ENCODE measurements around the gene MRPL20. TPM values are rescaled to one million over a fixed set of nuclear protein-coding genes. Genes with fewer than 3 reads are reported as not detected.
A peak's percentile ranks its signal among the peaks of the same experiment; 100 is the strongest.
"Not testable (repeated sequence)": the region's sequence is repeated elsewhere in the genome, so short reads cannot be mapped to it uniquely, and the experiment has no call there.

Gene MRPL20
- total RNA-seq, 1 donor from 2014 or later, result 127 TPM

- intact Hi-C loops (cut with DNase I), result loop anchor here (5.0 kb wide), 1 partner anchor 250 kb away; no protein-coding TSS in a partner anchor
- DNase-seq (ENCODE audit: low spot score), result no peak
Observed at GRCh38 chr1:1371746-1372711, 35.1 kb downstream of the MRPL20 start.

- no peak for DNase-seq (ENCODE audit: low spot score)
- intact Hi-C loops (cut with DNase I), result loop anchor here (5.0 kb wide), 1 partner anchor 249 kb away; no protein-coding TSS in a partner anchor
Observed at GRCh38 chr1:1371364-1371745, 35.7 kb downstream of the MRPL20 start.

DNA sequence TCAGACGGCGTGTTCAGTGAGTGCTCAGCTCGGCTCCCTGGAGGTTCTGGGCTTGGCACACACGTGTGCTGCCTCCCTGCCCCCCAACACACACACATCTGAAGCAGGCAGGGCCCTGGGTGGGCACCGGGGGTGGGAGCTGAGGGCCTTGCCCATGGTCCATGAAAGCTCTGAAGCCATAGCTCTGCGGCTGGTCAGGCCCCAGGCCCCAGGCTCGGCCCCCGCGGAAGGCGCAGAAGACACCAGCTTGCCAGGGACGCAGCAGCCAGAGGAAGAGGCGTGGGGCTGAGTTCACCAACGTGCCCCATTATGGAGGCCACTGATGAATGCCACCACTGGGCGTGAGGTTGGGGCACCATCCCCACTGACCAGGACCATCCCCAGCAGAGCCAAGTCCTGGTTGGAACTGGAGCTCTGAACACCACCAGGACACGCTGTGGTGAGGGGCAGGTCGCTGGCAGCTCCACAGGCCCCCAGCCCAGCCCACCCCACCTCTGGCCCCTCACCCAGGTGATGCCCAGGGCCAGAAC is 36.3 kb downstream of the MRPL20 start:
- intact Hi-C loops (cut with DNase I), result loop anchor here (5.0 kb wide), 1 partner anchor 249 kb away; no protein-coding TSS in a partner anchor
- DNase-seq (ENCODE audit: low spot score), result no peak

- intact Hi-C loops (cut with DNase I), result loop anchor here (5.0 kb wide), 1 partner anchor 248 kb away; no protein-coding TSS in a partner anchor
- not testable (repeated sequence) for DNase-seq (ENCODE audit: low spot score)
Observed at GRCh38 chr1:1370094-1370493, 37.0 kb downstream of the MRPL20 start.

- intact Hi-C loops (cut with DNase I), result no loop called here
- DNase-seq (ENCODE audit: low spot score), result no peak
Observed at GRCh38 chr1:1367315-1367714, 39.8 kb downstream of the MRPL20 start.

DNA sequence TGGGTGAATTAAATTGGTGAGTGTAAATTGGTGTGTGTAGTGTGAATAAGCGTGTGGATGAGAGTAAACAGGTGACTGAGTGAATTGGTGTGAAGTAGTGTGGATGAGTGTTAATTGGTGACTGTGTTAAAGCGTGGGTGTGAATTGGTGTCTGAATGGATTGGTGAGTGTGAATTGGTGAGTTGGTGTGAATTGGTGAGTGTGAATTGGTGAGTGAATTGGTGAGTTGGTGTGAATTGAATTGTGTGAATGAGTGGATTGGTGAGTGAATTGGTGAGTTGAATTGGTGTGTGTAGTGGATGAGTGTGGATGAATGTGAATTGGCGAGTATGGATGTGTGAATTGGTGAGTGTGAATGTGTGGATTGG is 40.4 kb downstream of the MRPL20 start:
- no peak for DNase-seq (ENCODE audit: low spot score)
- intact Hi-C loops (cut with DNase I), result no loop called here

DNA sequence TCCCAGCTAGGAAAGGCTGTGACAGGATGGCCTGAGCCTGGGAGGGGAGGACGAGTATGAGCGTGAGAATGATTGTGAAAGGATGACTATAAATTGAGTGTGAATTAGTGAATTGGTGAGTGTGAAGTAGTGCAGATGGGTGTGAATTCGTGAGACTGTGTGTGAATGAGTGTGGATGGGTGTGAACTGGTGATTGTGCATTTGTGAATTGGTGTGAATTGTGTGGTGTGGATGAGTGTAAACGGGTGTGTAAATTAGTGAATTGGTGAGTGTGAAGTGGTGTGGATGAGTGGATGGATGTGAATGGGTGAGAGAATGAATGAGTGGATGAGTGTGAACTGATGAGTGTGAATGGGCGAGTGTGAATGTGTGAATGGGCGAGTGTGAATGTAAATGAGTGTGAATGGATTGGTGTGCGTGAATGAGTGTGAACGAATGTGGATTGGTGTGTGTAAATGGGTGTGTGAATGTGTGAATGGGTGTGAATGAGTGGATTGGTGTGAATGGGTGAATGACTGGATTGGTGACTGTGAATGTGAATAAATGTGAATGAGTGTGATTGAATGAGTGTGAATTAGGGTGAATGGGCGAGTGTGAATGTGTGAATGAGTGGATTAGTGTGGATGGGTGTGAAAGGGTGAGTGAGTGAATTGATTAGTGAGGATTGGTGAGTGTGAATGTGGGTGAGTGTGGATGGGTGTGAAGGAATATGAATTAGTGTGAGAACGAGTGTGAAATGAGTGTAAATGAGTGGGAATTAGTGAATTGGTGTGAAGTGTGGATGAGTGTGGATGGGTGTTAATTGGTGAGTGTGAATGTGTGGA is 41.0 kb downstream of the MRPL20 start:
- DNase-seq (ENCODE audit: low spot score), result no peak
- intact Hi-C loops (cut with DNase I), result no loop called here

DNA sequence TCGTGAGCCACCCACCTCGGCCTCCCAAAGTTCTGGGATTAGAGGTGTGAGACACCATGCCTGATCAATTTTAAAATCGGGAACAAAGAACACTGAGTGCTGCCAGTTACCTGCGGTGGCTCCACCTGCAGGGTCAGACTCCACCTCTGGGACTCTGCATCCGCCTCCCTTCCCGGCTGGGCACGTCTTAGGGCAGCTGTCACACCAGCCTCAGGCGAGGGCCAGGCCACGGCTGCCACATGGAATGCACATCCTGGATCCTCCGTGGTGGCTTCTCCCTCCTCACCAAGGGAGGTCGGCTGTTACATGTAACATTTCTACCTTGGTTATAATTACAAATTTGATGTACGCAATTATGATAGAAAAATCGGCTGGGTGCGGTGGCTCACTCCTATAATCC is 42.8 kb downstream of the MRPL20 start:
- intact Hi-C loops (cut with DNase I), result no loop called here
- DNase-seq (ENCODE audit: low spot score), result no peak

GRCh38 chr1:1361982-1362423 is 45.1 kb downstream of the MRPL20 start:
- intact Hi-C loops (cut with DNase I), result no loop called here
- DNase-seq (ENCODE audit: low spot score), result no peak

- no peak for DNase-seq (ENCODE audit: low spot score)
- intact Hi-C loops (cut with DNase I), result no loop called here
Observed at GRCh38 chr1:1361233-1361981, 45.7 kb downstream of the MRPL20 start.

- peak; percentile 82 for DNase-seq (ENCODE audit: low spot score)
- intact Hi-C loops (cut with DNase I), result no loop called here
Observed at GRCh38 chr1:1360506-1361169, 46.5 kb downstream of the MRPL20 start.

DNA sequence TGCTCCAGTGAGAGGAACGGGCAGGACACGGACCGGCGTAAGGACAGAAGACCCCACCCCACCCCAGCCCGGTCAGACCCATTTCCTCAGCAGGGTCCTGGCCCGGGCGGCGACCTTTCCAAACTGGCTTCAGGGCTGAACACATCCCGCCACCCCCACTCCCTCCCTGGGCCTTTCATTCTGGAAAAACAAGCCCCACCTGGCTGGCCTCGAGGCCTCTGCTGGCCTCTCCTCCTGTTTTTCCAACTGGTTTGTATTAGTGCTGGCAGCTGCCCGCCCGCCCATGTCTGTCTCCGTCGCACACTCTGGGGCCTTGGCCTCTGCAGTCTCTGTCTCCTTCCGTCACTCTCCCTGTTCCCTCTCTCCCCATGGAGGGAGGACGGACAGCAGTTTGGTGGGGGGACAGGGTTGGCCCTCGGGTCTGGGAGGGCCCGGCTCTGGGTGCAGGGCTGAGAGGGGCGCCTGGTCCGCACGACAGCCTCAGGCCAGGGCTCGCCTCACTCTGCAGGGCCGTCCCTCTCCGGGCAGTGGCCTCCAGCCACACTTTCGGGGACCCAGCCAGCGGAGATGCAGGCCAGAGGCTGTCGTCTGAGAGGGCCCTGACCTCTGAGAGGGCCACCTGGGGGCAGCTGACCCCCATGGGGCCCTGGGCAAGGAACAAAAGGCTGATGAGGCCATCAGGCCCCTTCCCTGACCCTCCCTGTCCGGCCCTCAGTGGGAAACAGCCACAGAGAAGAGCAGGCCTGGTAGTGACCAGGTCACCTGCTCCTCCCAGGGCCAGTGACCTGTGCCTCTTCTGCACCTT is 47.2 kb downstream of the MRPL20 start:
- no peak for DNase-seq (ENCODE audit: low spot score)
- intact Hi-C loops (cut with DNase I), result loop anchor here (5.0 kb wide), 1 partner anchor 72 kb away; no protein-coding TSS in a partner anchor

- intact Hi-C loops (cut with DNase I), result loop anchor here (5.0 kb wide), 1 partner anchor 73 kb away; no protein-coding TSS in a partner anchor
- no peak for DNase-seq (ENCODE audit: low spot score)
Observed at GRCh38 chr1:1359308-1359663, 47.8 kb downstream of the MRPL20 start.

DNA sequence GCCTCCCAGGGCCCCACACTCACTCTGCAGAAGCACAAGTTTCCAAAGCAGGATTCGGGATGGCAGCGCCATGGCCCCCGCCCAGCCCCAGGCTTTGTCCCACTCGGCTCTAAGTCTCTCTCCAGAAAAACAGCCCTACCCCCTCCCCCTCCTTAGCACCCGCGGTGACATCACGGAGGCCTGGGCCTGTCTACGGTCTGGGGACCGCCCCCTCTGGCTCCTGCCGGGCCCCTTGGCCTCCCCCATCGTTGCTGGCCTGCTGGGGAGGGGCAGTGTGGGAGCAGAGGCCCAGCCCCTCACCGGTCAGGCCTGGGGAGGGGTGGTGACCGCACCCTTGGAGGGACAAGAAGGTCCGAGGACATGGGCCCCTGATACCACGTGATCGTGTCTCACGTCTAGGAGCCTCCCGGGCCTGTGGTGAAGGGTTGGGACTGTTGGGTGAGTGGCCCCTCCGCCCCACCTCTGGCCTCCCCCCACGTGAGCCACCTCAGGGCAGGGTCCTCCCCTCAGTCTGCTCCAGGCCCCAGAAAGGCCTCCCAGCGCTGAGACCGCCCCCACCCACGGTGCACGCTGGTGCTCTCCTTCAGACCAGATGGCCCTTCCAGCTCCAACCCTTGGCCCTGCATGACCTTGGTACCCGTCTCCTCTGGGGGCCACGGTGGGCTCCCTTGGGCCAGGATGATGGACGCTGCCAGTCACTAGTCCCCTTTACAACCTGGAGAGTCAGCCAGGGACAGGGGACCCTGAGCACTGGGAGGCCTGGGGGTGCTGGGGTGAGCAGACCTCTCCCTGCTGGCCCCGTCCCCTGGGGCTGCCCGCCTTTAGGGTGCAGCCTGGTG is 48.4 kb downstream of the MRPL20 start, which contains the start of gene MXRA8:
MXRA8 (minus strand) TSS at position 123 of the 839 bp plus-strand sequence; CDS start at position 72, 51 bp downstream.
- intact Hi-C loops (cut with DNase I), result loop anchor here (5.0 kb wide), 1 partner anchor 74 kb away; no protein-coding TSS in a partner anchor
- DNase-seq (ENCODE audit: low spot score), result no peak

DNA sequence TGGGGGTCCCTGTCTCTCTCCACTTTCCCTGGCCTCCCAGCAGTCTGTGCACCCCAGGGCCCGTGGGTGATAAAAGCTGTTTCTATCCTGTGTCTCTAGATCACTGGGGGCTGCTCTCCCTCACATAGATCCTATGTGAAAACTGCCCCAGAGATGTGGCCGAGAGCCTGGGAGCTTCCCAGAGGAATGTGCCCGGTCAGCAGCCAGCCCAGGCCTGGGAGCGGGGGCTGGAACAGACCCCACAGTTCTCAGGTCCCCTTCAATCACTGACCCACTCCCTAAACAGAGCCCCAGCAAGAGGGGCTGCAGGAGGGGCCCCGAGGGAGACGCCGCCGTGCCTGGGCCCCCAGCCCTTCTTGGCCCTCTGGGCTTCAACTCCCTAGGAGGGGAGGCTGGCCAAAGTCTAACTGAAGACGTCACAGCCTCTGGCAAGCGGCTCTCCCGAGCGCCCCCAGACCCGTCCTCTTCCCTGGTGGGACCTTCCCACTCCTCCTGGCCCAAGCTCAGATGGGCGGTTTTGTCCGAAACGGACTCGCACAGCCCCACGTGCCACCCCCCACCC is 49.1 kb downstream of the MRPL20 start:
- no peak for DNase-seq (ENCODE audit: low spot score)
- intact Hi-C loops (cut with DNase I), result loop anchor here (5.0 kb wide), 1 partner anchor 74 kb away; no protein-coding TSS in a partner anchor

- DNase-seq (ENCODE audit: low spot score), result no peak
- intact Hi-C loops (cut with DNase I), result loop anchor here (5.0 kb wide), 1 partner anchor 75 kb away; no protein-coding TSS in a partner anchor
Observed at GRCh38 chr1:1356796-1357401, 50.2 kb downstream of the MRPL20 start.

Data from cardiac septum (tissue), 1 donor.